Measurements from ENCODE around the gene GPRC5C. TPM values are rescaled to one million over a fixed set of nuclear protein-coding genes. Genes with fewer than 3 reads are reported as not detected.
A peak's percentile ranks its signal among the peaks of the same experiment; 100 is the strongest.

The GPRC5C gene
- polyA plus RNA-seq, 2 of the 4 experiments (the other 2 are of a cell fraction), result 36.5 to 49.2 TPM

- WGBS (ENCODE audit: missing lambda C conversion rate), result 88% methylated on average over 7 of the region's 7 CpGs
- no peak for ATAC-seq
- no peaks in the 10 kb centered on the region for H3K9me3 ChIP-seq
These were observed 7.8 kb upstream of the GPRC5C start for GRCh38 chr17:74424117-74424516.

GRCh38 chr17:74424657-74425056, 7.2 kb upstream of the GPRC5C start:
- no peak overlapping the region for H3K4me2 ChIP-seq
- H3K4me1 ChIP-seq, result peaks cover 20% of the 10 kb centered on the region
- CTCF ChIA-PET, result interaction anchor here (1.2 to 3.6 kb wide), 8 partner anchors 8 to 72 kb away, joined by 3 to 30 read pairs (median 8); no protein-coding TSS in a partner anchor
- H3K4me3 ChIP-seq, result no peak overlapping the region
- WGBS (ENCODE audit: missing lambda C conversion rate), result 87% methylated on average over 13 of the region's 14 CpGs
- H3K9me3 ChIP-seq, result no peaks in the 10 kb centered on the region
- H3K27ac ChIP-seq, result 0 out of 6 replicates have a peak overlapping the region, but pooled peaks of 1 of the 2 experiments have one; percentile 23
- TF ChIP-seq PBX3 (IDR thresholded peaks at IDR 0.05) (no peak), EHF (CRISPR knock-in tag; IDR thresholded peaks at IDR 0.05) (no peak), POLR2A (IDR thresholded peaks at IDR 0.05; ENCODE audit: low read length) (no peak), RFX5 (IDR thresholded peaks at IDR 0.05) (no peak), PHF8 (IDR thresholded peaks at IDR 0.05; ENCODE audit: borderline replicate concordance, low read depth) (no peak), HOXB13 (CRISPR knock-in tag; IDR thresholded peaks at IDR 0.05; ENCODE audit: low read depth) (no peak), NFE2L2 (conservative IDR thresholded peaks at IDR 0.05; ENCODE audit: low read length) (no peak), FOSB (CRISPR knock-in tag; IDR thresholded peaks at IDR 0.05) (no peak), ZSCAN20 (CRISPR knock-in tag; IDR thresholded peaks at IDR 0.05) (no peak), HOXA7 (CRISPR knock-in tag; IDR thresholded peaks at IDR 0.05) (no peak)
- DNase-seq (ENCODE audit: low read depth in 1 of 2, low spot score in 1 of 2) (no peak), ATAC-seq (no peak), FAIRE-seq (no peak)
- POLR2A ChIA-PET, result no interaction called here

More at GRCh38 chr17:74424117-74424516, 7.8 kb upstream of the GPRC5C start:
- FAIRE-seq, result no peak
- H3K4me2 ChIP-seq, result no peak overlapping the region
- H3K4me1 ChIP-seq, result peaks cover 17% of the 10 kb centered on the region
- DNase-seq (ENCODE audit: low read depth in 1 of 2, low spot score in 1 of 2), result no peak
- ChIA-PET CTCF (interaction anchor here (1.2 to 3.6 kb wide), 8 partner anchors 7 to 178 kb away, joined by 3 to 30 read pairs (median 8); no protein-coding TSS in a partner anchor), POLR2A (no interaction called here)
- no peak overlapping the region for H3K27ac ChIP-seq
- H3K4me3 ChIP-seq, result no peak overlapping the region
- TF ChIP-seq ESRRA (IDR thresholded peaks at IDR 0.05; ENCODE audit: borderline replicate concordance, low read length), result no peak
- TF ChIP-seq MAFK (IDR thresholded peaks at IDR 0.05; ENCODE audit: partially characterized antibody), result peak; percentile 86
- TF ChIP-seq HEYL (CRISPR knock-in tag; IDR thresholded peaks at IDR 0.05), result no peak

GRCh38 chr17:74426551-74427047, 5.3 kb upstream of the GPRC5C start:
- Histone ChIP-seq H3K4me2 (peak overlapping the region; percentile 50), H3K27ac (peak overlapping the region; percentile 60 to 95; a peak in 5 of 6 replicates), H3K4me1 (peaks cover 28% of the 10 kb centered on the region), H3K4me3 (no peak overlapping the region), H3K9me3 (no peaks in the 10 kb centered on the region)
- DNase-seq (ENCODE audit: low read depth in 1 of 2, low spot score in 1 of 2) (no peak), ATAC-seq (no peak), FAIRE-seq (no peak)
- POLR2A ChIA-PET, result no interaction called here
- 90% methylated on average over 9 of the region's 9 CpGs for WGBS (ENCODE audit: missing lambda C conversion rate)
- TF ChIP-seq JUN (IDR thresholded peaks at IDR 0.05) (no peak), MAFK (IDR thresholded peaks at IDR 0.05; ENCODE audit: partially characterized antibody) (no peak), KDM1A (IDR thresholded peaks at IDR 0.05; ENCODE audit: low read depth) (no peak), NR3C1 (IDR thresholded peaks at IDR 0.05) (no peak), HEYL (CRISPR knock-in tag; IDR thresholded peaks at IDR 0.05) (no peak), USF2 (IDR thresholded peaks at IDR 0.05) (no peak), RNF2 (IDR thresholded peaks at IDR 0.05; ENCODE audit: borderline replicate concordance, low read depth) (no peak), BHLHE40 (IDR thresholded peaks at IDR 0.05; ENCODE audit: low read depth, low read length) (no peak), CEBPB (IDR thresholded peaks at IDR 0.05) (no peak), EP300 (IDR thresholded peaks at IDR 0.05) (no peak)
- CTCF ChIA-PET, result interaction anchor here (0.6 to 1.1 kb wide), 2 partner anchors 52 to 197 kb away, joined by 3 to 4 read pairs; partner anchors contain the start of gene CD300E
